ENCODE measurements around the gene HK3.

- TF ChIP-seq CTCF (conservative IDR thresholded peaks at IDR 0.05), result no peak
- no peak for TF ChIP-seq ZFX (IDR thresholded peaks at IDR 0.05)
Observed at GRCh38 chr5:176908675-176909368, 9.7 kb upstream of the HK3 start.

All from C4-2B (cell line).